ENCODE measurements around the gene ABCC6. TPM values are rescaled to one million over a fixed set of nuclear protein-coding genes. Genes with fewer than 3 reads are reported as not detected.
A peak's percentile ranks its signal among the peaks of the same experiment; 100 is the strongest.

The ABCC6 gene
- total and polyA plus RNA-seq, 2 of the 13 experiments (the other 11 are each of a cell fraction or from before 2014, with no cell fraction given): 82.4 to 105 TPM

DNA sequence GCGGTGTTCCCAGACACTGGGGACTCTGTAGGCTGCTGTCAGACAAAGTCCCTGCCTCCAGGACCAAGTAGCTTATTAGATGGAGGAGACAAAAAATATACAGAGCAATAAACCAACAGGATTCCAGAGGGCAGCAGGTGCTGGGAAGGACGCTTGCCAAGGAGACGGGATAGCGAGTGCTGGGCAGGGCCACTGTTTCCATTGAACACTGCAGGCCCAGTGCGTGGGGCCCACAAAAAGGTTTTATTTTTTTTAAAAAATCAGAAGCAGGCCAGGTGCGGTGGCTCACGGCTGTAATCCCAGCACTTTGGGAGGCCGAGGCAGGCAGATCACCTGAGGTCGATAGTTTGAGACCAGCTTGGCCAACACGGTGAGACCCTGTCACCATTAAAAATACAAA is 84.2 kb downstream of the ABCC6 start:
- H3K4me2 ChIP-seq (ENCODE audit: low read depth, low read length): no peak overlapping the region
- no TSS peak for BruUV-seq (replicated peaks)
- intact Hi-C loops (cut with micrococcal nuclease; ENCODE audit: unreplicated experiment): no loop called here
- H3K9me3 ChIP-seq (ENCODE audit: low read length): no peaks in the 10 kb centered on the region
- H3K27me3 ChIP-seq (ENCODE audit: control insufficient read depth in 1 of 2, insufficient read depth in 2 of 2, low read length in 2 of 2): no peaks in the 10 kb centered on the region
- no peak overlapping the region for H2AFZ ChIP-seq (ENCODE audit: low read length)
- in situ Hi-C loops (cut with HindIII; ENCODE audit: extremely low pct_ligation_motif_present, low pct_unique_long_range_greater_than_20kb): no loop called here
- no peak for FAIRE-seq
- ChIA-PET POLR2A (no interaction called here), CTCF (ENCODE audit: low intra/inter-chr PET ratio, low total read pairs) (no interaction called here)
- H3K79me2 ChIP-seq (ENCODE audit: insufficient read depth, low read length): no peaks in the 10 kb centered on the region
- no peak overlapping the region for H3K9ac ChIP-seq (ENCODE audit: insufficient read depth, low read depth, low read length)
- H3K4me3 ChIP-seq (replicated peaks in 1 of 3; ENCODE audit: insufficient read depth in 1 of 3, low read depth in 2 of 3, low read length in 3 of 3): no peak overlapping the region
- no peak for DNase-seq (ENCODE audit: low spot score)
- H3K36me3 ChIP-seq (replicated peaks in 1 of 2; ENCODE audit: control insufficient read depth in 1 of 2, insufficient read depth in 2 of 2, low read length in 2 of 2): peaks cover 47 to 79% of the 10 kb centered on the region in 2 experiments
- ATAC-seq: no peak
- 99% methylated on average over 10 of the region's 10 CpGs for WGBS (ENCODE audit: low lambda C conversion rate)
- H4K20me1 ChIP-seq (ENCODE audit: insufficient read depth, low read length): peaks cover 3% of the 10 kb centered on the region; the same call in 1 of the 2 replicates
- no peak overlapping the region for H3K27ac ChIP-seq (ENCODE audit: extremely low read length, insufficient read depth, low read length)
- peak; percentile 11 for TF ChIP-seq AGO2 (optimal IDR thresholded peaks at IDR 0.05; ENCODE audit: low read depth, low read length)
- no peak for TF ChIP-seq ZNF260 (CRISPR knock-in tag; IDR thresholded peaks at IDR 0.05; ENCODE audit: borderline replicate concordance, low read depth)
- no peaks in the 10 kb centered on the region for H3K4me1 ChIP-seq (ENCODE audit: insufficient read depth, low read length)

DNA sequence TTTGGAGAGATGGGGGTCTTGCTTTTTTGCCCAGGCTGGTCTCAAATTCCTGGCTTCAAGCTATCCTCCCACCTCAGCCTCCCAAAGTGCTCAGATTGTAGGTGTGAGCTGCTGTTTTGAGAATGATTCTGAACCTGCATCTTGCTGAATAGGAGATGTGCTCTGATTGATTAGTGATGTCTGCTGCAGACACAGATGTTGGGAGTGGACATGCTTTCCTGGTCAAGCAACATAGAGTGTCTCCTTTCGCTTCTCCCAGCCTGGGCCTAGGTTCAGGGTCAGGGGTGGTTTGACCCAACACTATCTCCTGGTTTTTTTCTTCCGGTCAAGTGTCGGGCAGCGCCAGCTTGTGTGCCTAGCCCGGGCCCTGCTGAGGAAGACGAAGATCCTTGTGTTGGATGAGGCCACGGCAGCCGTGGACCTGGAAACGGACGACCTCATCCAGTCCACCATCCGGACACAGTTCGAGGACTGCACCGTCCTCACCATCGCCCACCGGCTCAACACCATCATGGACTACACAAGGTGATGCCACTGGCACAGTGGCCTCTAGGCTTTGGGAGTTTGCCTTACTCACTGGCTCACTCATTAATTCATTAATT is 85.2 kb downstream of the ABCC6 start:
- no peak overlapping the region for H2AFZ ChIP-seq (ENCODE audit: low read length)
- BruUV-seq (replicated peaks): no TSS peak
- H3K79me2 ChIP-seq (ENCODE audit: insufficient read depth, low read length): no peaks in the 10 kb centered on the region
- H3K9me3 ChIP-seq (ENCODE audit: low read length): no peaks in the 10 kb centered on the region
- ATAC-seq: no peak
- no peak overlapping the region for H3K27ac ChIP-seq (ENCODE audit: extremely low read length, insufficient read depth, low read length)
- no peak overlapping the region for H3K9ac ChIP-seq (ENCODE audit: insufficient read depth, low read depth, low read length)
- CTCF ChIA-PET (ENCODE audit: low intra/inter-chr PET ratio, low total read pairs): no interaction called here
- peaks cover 52 to 88% of the 10 kb centered on the region in 2 experiments for H3K36me3 ChIP-seq (replicated peaks in 1 of 2; ENCODE audit: control insufficient read depth in 1 of 2, insufficient read depth in 2 of 2, low read length in 2 of 2)
- H3K4me3 ChIP-seq (replicated peaks in 1 of 3; ENCODE audit: insufficient read depth in 1 of 3, low read depth in 2 of 3, low read length in 3 of 3): no peak overlapping the region
- POLR2A ChIA-PET: no interaction called here
- intact Hi-C loops (cut with micrococcal nuclease; ENCODE audit: unreplicated experiment) (no loop called here), in situ Hi-C loops (cut with HindIII; ENCODE audit: extremely low pct_ligation_motif_present, low pct_unique_long_range_greater_than_20kb) (no loop called here)
- no peaks in the 10 kb centered on the region for H3K27me3 ChIP-seq (ENCODE audit: control insufficient read depth in 1 of 2, insufficient read depth in 2 of 2, low read length in 2 of 2)
- WGBS (ENCODE audit: low lambda C conversion rate): 97% methylated on average over 15 of the region's 15 CpGs
- no peak overlapping the region for H3K4me2 ChIP-seq (ENCODE audit: low read depth, low read length)
- H4K20me1 ChIP-seq (ENCODE audit: insufficient read depth, low read length): peaks cover 3% of the 10 kb centered on the region; the same call in 1 of the 2 replicates
- no peaks in the 10 kb centered on the region for H3K4me1 ChIP-seq (ENCODE audit: insufficient read depth, low read length)
- FAIRE-seq: no peak
- no peak for TF ChIP-seq CEBPG (CRISPR knock-in tag; IDR thresholded peaks at IDR 0.05)
- no peak for TF ChIP-seq HDAC6 (IDR thresholded peaks at IDR 0.05; ENCODE audit: low read depth, low read length)
- TF ChIP-seq CENPX (CRISPR knock-in tag; IDR thresholded peaks at IDR 0.05): no peak
- TF ChIP-seq KLF13 (CRISPR knock-in tag; IDR thresholded peaks at IDR 0.05): no peak
- TF ChIP-seq HNRNPK (IDR thresholded peaks at IDR 0.05; ENCODE audit: low read depth, low read length, poor library complexity, severe bottlenecking): no peak
- no peak for TF ChIP-seq U2AF1 (optimal IDR thresholded peaks at IDR 0.05; ENCODE audit: low read depth, low read length)
- no peak for TF ChIP-seq ZFP36L1 (CRISPR knock-in tag; IDR thresholded peaks at IDR 0.05)
- no peak for TF ChIP-seq SNRNP70 (IDR thresholded peaks at IDR 0.05; ENCODE audit: low read depth, low read length)
- TF ChIP-seq ZNF558 (CRISPR knock-in tag; IDR thresholded peaks at IDR 0.05; ENCODE audit: borderline replicate concordance): no peak
- no peak for TF ChIP-seq ZNF747 (CRISPR knock-in tag; IDR thresholded peaks at IDR 0.05; ENCODE audit: borderline replicate concordance)
- TF ChIP-seq FOXO1 (CRISPR knock-in tag; IDR thresholded peaks at IDR 0.05): 0 out of 2 replicates have a peak, but pooled peaks have one; percentile 36
- TF ChIP-seq ZNF44 (CRISPR knock-in tag; IDR thresholded peaks at IDR 0.05): no peak
- no peak for TF ChIP-seq ZNF33B (CRISPR knock-in tag; IDR thresholded peaks at IDR 0.05)
- no peak for TF ChIP-seq ZNF207 (IDR thresholded peaks at IDR 0.05; ENCODE audit: borderline replicate concordance)
- no peak for TF ChIP-seq ZBTB8A (CRISPR knock-in tag; IDR thresholded peaks at IDR 0.05; ENCODE audit: borderline replicate concordance, low read depth)
- 0 out of 2 replicates have a peak, but pooled peaks have one; percentile 1 for TF ChIP-seq ATF7 (IDR thresholded peaks at IDR 0.05)
- TF ChIP-seq ATF7 (CRISPR knock-in tag; IDR thresholded peaks at IDR 0.05): no peak
- TF ChIP-seq NFE2L2 (IDR thresholded peaks at IDR 0.05; ENCODE audit: low read length): no peak
- DNase-seq (ENCODE audit: low spot score): no peak

Data from HepG2 (cell line).